ENCODE measurements around the gene OSBPL1A.

DNA sequence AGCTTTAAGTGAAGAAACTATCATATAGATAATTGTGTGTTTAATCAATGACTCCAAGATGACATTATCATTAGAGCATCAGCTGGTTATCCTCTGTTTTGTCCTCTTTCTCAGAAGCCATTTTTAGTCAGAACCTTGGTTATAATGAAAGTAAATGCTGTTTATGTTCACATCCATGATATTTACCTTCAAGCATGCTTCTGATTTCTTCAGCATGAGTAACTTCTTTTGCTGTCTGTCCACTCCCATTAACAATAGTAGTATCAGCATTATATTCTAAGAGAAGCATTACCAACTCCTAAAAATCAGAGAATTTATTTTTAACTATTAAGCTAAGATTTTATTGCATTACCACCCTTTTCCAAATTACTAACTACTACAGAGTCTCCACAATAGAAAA lies 56.3 kb downstream of the OSBPL1A start:
- TF ChIP-seq, protein P1, sequence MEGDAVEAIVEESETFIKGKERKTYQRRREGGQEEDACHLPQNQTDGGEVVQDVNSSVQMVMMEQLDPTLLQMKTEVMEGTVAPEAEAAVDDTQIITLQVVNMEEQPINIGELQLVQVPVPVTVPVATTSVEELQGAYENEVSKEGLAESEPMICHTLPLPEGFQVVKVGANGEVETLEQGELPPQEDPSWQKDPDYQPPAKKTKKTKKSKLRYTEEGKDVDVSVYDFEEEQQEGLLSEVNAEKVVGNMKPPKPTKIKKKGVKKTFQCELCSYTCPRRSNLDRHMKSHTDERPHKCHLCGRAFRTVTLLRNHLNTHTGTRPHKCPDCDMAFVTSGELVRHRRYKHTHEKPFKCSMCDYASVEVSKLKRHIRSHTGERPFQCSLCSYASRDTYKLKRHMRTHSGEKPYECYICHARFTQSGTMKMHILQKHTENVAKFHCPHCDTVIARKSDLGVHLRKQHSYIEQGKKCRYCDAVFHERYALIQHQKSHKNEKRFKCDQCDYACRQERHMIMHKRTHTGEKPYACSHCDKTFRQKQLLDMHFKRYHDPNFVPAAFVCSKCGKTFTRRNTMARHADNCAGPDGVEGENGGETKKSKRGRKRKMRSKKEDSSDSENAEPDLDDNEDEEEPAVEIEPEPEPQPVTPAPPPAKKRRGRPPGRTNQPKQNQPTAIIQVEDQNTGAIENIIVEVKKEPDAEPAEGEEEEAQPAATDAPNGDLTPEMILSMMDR (IDR thresholded peaks at IDR 0.05), result no peak
- TF ChIP-seq POLR2A (IDR thresholded peaks at IDR 0.05), result no peak

All from heart left ventricle (tissue), 13 donors.